ENCODE results near the gene SLAMF6.

- TF ChIP-seq, protein P1, sequence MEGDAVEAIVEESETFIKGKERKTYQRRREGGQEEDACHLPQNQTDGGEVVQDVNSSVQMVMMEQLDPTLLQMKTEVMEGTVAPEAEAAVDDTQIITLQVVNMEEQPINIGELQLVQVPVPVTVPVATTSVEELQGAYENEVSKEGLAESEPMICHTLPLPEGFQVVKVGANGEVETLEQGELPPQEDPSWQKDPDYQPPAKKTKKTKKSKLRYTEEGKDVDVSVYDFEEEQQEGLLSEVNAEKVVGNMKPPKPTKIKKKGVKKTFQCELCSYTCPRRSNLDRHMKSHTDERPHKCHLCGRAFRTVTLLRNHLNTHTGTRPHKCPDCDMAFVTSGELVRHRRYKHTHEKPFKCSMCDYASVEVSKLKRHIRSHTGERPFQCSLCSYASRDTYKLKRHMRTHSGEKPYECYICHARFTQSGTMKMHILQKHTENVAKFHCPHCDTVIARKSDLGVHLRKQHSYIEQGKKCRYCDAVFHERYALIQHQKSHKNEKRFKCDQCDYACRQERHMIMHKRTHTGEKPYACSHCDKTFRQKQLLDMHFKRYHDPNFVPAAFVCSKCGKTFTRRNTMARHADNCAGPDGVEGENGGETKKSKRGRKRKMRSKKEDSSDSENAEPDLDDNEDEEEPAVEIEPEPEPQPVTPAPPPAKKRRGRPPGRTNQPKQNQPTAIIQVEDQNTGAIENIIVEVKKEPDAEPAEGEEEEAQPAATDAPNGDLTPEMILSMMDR (IDR thresholded peaks at IDR 0.05 in 4 of 5, conservative IDR thresholded peaks at IDR 0.05 in 1 of 5), result no peak
- TF ChIP-seq POLR2A (IDR thresholded peaks at IDR 0.05), result no peak
Observed at GRCh38 chr1:160520999-160521398, 2.1 kb downstream of the SLAMF6 start.

Measured in gastrocnemius medialis (tissue), 4 donors.